Renal pelvis (tissue), 4 donors: ENCODE measurements around the gene HADHA. TPM values are rescaled to one million over a fixed set of nuclear protein-coding genes. Genes with fewer than 3 reads are reported as not detected.

ENCODE experiments used
- DNase-seq: peaks from one replicate; pipeline ENCODE4 v3.0.0-alpha.2; 2013
- polyA plus RNA-seq, 3 donors: library from polyadenylated mRNA; unstranded; fragments of 120-200 nt; gene quantifications; one replicate each; pipeline ENCODE4 v1.2.1, GENCODE V29; 2013; ENCODE audit not compliant: insufficient read length in 3 of 3

HADHA gene
- polyA plus RNA-seq, 3 donors: 199 to 235 (median 218) TPM

- no peak for DNase-seq
Observed at GRCh38 chr2:26148501-26148900, 95.9 kb downstream of the HADHA start.

- DNase-seq: peak; percentile 42
Observed at GRCh38 chr2:26144953-26145680, 99.3 kb downstream of the HADHA start.

- no peak for DNase-seq
Observed at GRCh38 chr2:26144031-26144430, 100.4 kb downstream of the HADHA start.

GRCh38 chr2:26141145-26141769 lies 103.2 kb downstream of the HADHA start:
- DNase-seq: no peak

Other genes starting within 250 kb of the HADHA start
- gene RAB10, start 210.5 kb downstream of the HADHA start, polyA plus RNA-seq: 100 to 1,000 TPM; 110 to 146 (median 141) TPM
- gene GAREM2, start 71.5 kb downstream of the HADHA start, polyA plus RNA-seq: 1 to 10 TPM; 6.3 to 9.3 (median 8.3) TPM
- gene HADHB, start 307 bp upstream of the HADHA start, polyA plus RNA-seq: 100 to 1,000 TPM; 142 to 160 (median 158) TPM
- 10 to 100 TPM; 17.2 to 24.0 (median 22.5) TPM for gene SELENOI, start 101.5 kb upstream of the HADHA start, polyA plus RNA-seq
- 1 to 10 TPM; 2.7 to 3.7 (median 3.5) TPM for gene ADGRF3, start 102.2 kb upstream of the HADHA start, polyA plus RNA-seq
- 1 to 10 TPM; 1.8 to 4.6 (median 2.1) TPM for gene DRC1, start 157.3 kb upstream of the HADHA start, polyA plus RNA-seq
- gene OTOF, start 233.5 kb upstream of the HADHA start, polyA plus RNA-seq: under 1 TPM; 0.18 to 0.21 (median 0.19) TPM